ENCODE data around the gene SMPDL3A.

DNA sequence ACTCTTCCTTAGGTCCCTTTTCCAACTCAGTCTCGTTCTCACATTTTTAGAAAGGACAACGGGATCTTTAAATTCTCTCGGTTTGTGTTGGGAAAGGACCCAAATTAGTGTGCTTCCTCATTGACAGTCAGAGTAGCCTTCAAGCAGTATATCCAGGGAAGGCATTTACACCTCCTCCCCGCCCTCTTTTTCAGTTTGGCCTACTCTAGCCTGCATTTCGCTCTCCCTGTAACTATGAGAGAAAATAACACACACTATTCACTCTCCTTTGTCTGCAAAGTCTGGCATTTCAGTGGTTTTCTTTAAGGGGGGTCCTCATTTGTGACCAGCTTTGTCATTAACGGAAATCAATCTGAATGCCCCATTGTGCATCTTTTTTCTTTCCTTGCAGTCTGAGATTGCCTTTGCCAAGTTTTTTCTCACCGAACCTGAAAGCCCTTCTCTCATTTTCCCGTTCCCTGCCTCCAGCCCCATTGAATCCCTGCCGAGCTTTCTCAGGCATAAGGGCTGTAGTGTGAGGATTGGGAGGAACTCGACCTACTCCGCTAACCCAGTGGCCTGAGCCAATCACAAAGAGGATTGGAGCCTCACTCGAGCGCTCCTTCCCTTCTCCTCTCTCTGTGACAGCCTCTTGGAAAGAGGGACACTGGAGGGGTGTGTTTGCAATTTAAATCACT lies 9.9 kb upstream of the SMPDL3A start:
- TF ChIP-seq KDM1A (IDR thresholded peaks at IDR 0.05) (no peak), MAZ (CRISPR knock-in tag; conservative IDR thresholded peaks at IDR 0.05 in 1 of 2, IDR thresholded peaks at IDR 0.05 in 1 of 2) (no peak), EWSR1 (IDR thresholded peaks at IDR 0.05; ENCODE audit: borderline replicate concordance, low read depth, partially characterized antibody) (no peak), POLR2A (conservative IDR thresholded peaks at IDR 0.05) (no peak), IRF2 (CRISPR knock-in tag; IDR thresholded peaks at IDR 0.05) (no peak), CHD2 (IDR thresholded peaks at IDR 0.05; ENCODE audit: low read depth, low read length) (no peak), ZNF274 (IDR thresholded peaks at IDR 0.05; ENCODE audit: borderline replicate concordance, low read depth, low read length) (no peak)
- TF ChIP-seq, protein P1, sequence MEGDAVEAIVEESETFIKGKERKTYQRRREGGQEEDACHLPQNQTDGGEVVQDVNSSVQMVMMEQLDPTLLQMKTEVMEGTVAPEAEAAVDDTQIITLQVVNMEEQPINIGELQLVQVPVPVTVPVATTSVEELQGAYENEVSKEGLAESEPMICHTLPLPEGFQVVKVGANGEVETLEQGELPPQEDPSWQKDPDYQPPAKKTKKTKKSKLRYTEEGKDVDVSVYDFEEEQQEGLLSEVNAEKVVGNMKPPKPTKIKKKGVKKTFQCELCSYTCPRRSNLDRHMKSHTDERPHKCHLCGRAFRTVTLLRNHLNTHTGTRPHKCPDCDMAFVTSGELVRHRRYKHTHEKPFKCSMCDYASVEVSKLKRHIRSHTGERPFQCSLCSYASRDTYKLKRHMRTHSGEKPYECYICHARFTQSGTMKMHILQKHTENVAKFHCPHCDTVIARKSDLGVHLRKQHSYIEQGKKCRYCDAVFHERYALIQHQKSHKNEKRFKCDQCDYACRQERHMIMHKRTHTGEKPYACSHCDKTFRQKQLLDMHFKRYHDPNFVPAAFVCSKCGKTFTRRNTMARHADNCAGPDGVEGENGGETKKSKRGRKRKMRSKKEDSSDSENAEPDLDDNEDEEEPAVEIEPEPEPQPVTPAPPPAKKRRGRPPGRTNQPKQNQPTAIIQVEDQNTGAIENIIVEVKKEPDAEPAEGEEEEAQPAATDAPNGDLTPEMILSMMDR (IDR thresholded peaks at IDR 0.05 in 2 of 3, conservative IDR thresholded peaks at IDR 0.05 in 1 of 3; ENCODE audit: insufficient read depth in 2 of 3, low read depth in 1 of 3, low read length in 3 of 3), result no peak
- TF ChIP-seq, protein P2, sequence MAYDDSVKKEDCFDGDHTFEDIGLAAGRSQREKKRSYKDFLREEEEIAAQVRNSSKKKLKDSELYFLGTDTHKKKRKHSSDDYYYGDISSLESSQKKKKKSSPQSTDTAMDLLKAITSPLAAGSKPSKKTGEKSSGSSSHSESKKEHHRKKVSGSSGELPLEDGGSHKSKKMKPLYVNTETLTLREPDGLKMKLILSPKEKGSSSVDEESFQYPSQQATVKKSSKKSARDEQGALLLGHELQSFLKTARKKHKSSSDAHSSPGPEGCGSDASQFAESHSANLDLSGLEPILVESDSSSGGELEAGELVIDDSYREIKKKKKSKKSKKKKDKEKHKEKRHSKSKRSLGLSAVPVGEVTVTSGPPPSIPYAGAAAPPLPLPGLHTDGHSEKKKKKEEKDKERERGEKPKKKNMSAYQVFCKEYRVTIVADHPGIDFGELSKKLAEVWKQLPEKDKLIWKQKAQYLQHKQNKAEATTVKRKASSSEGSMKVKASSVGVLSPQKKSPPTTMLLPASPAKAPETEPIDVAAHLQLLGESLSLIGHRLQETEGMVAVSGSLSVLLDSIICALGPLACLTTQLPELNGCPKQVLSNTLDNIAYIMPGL (CRISPR knock-in tag; IDR thresholded peaks at IDR 0.05), result no peak
- TF ChIP-seq, protein P3, sequence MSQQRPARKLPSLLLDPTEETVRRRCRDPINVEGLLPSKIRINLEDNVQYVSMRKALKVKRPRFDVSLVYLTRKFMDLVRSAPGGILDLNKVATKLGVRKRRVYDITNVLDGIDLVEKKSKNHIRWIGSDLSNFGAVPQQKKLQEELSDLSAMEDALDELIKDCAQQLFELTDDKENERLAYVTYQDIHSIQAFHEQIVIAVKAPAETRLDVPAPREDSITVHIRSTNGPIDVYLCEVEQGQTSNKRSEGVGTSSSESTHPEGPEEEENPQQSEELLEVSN (IDR thresholded peaks at IDR 0.05; ENCODE audit: borderline replicate concordance in 1 of 2, extremely low read depth in 1 of 2, insufficient read depth in 1 of 2, insufficient read length in 1 of 2, low read depth in 1 of 2, low read length in 1 of 2, poor library complexity in 1 of 2, severe bottlenecking in 1 of 2), result no peak
